HCT116 (cell line): ENCODE data around the gene SLC19A1. TPM values are rescaled to one million over a fixed set of nuclear protein-coding genes. Genes with fewer than 3 reads are reported as not detected.
"Not testable (repeated sequence)": the region's sequence is repeated elsewhere in the genome, so short reads cannot be mapped to it uniquely, and the experiment has no call there.

ENCODE experiments used
- ATAC-seq: fragments of 200-7000 bp; cut with Tn5 transposase; 2 replicates; pipeline ENCODE4 v1.9.1; 2020; ENCODE audit warnings: mild to moderate bottlenecking, moderate library complexity
- BruUV-seq: library from RNA; stranded (reverse); fragments of 400-500 nt; replicated peaks from 2 replicates; lab custom pipeline; 2021; lab: Mats Ljungman, UMichigan
- CTCF ChIA-PET: fragments of 300-600 bp; sonication (Branson Sonifier 250); formaldehyde crosslinking; loops from one replicate; lab custom pipeline; 2021; ENCODE audit warnings: antibody characterized with exemption; lab: Charles Lee
- POLR2A ChIA-PET: fragments of 300-600, 350-600 bp; sonication (Branson Sonifier 250); formaldehyde crosslinking; loops from one replicate; lab custom pipeline; 2021; ENCODE audit warnings: antibody characterized with exemption; lab: Charles Lee
- RAD21 ChIA-PET, 2 experiments: fragments of 300-600 bp; sonication (Branson Sonifier 250); formaldehyde crosslinking; loops; one replicate each; lab custom pipeline; 2023; ENCODE audit warnings: low total read pairs in 2 of 2; ENCODE audit not compliant: uncharacterized antibody in 2 of 2, unreplicated experiment in 2 of 2, low non-redundant PET in 1 of 2; lab: Charles Lee
- DNase-seq: peaks from one replicate; pipeline ENCODE4 v3.0.0-alpha.2; 2010; ENCODE audit warnings: low read depth, low spot score
- H2AFZ ChIP-seq: fragments of 200-600 bp; shearing (Covaris generic), sonication (generic); 2 replicates; pipeline ENCODE4 v1.6.1; 2017; ENCODE audit warnings: low read depth, mixed run types, mixed read lengths, antibody characterized with exemption, low read length; ENCODE audit not compliant: poor library complexity, severe bottlenecking
- H3K27ac ChIP-seq: 2 replicates; pipeline ENCODE4 v1.5.1; 2012; ENCODE audit warnings: low read depth, low read length
- H3K27me3 ChIP-seq: fragments of 200-600 bp; sonication (generic); 2 replicates; pipeline ENCODE4 v1.6.1; 2016; ENCODE audit warnings: mixed run types, low read length, mixed read lengths; ENCODE audit not compliant: insufficient read depth
- H3K36me3 ChIP-seq, 2 experiments: fragments of 200-500 bp in 1 of 2; fragments of 200-600 bp in 1 of 2; sonication (Bioruptor generic) in 1 of 2; sonication (generic) in 1 of 2; 2 replicates each; pipeline versions ENCODE4 v1.5.1 to v1.6.1; 2014 to 2016; ENCODE audit warnings: low read length in 2 of 2, inconsistent platforms in 1 of 2, mixed read lengths in 1 of 2, mixed run types in 1 of 2; ENCODE audit not compliant: insufficient read depth in 2 of 2, control insufficient read depth in 1 of 2
- H3K4me1 ChIP-seq, 2 experiments: fragments of 200-600 bp in 1 of 2; sonication (generic) in 1 of 2; 2 replicates each; pipeline versions ENCODE4 v1.5.1 to v1.6.1; 2012 to 2017; ENCODE audit warnings: low read length in 2 of 2, inconsistent platforms in 1 of 2, mild to moderate bottlenecking in 1 of 2, mixed read lengths in 1 of 2, mixed run types in 1 of 2, moderate library complexity in 1 of 2; ENCODE audit not compliant: insufficient read depth in 2 of 2, control insufficient read depth in 1 of 2
- H3K4me2 ChIP-seq: fragments of 200-600 bp; sonication (generic); 2 replicates; pipeline ENCODE4 v1.6.1; 2017; ENCODE audit warnings: mixed run types, low read length, mixed read lengths
- H3K4me3 ChIP-seq, 2 experiments: fragments of 200-600 bp in 1 of 2; sonication (generic) in 1 of 2; replicated peaks in 1 of 2; 2 replicates each; pipeline ENCODE4 v1.5.1; 2011 to 2016; ENCODE audit warnings: low read length in 2 of 2, control low read depth in 1 of 2, low read depth in 1 of 2, mild to moderate bottlenecking in 1 of 2, mixed read lengths in 1 of 2, mixed run types in 1 of 2
- H3K79me2 ChIP-seq: fragments of 200-600 bp; sonication (generic); 2 replicates; pipeline ENCODE4 v1.6.1; 2017; ENCODE audit warnings: mild to moderate bottlenecking, mixed run types, low read length, moderate library complexity, mixed read lengths; ENCODE audit not compliant: insufficient read depth
- H3K9ac ChIP-seq: fragments of 200-600 bp; sonication (generic); 2 replicates; pipeline ENCODE4 v1.6.1; 2016; ENCODE audit warnings: low read length, mixed read lengths
- H3K9me2 ChIP-seq: fragments of 200-600 bp; sonication (generic), shearing (Covaris generic); 2 replicates; pipeline ENCODE4 v1.6.1; 2017; ENCODE audit warnings: mixed run types, mild to moderate bottlenecking, moderate library complexity; ENCODE audit not compliant: insufficient read depth
- H3K9me3 ChIP-seq, 2 experiments: fragments of 200-500 bp in 1 of 2; fragments of 200-600 bp in 1 of 2; sonication (Bioruptor generic) in 1 of 2; sonication (generic) in 1 of 2; 2 replicates each; pipeline ENCODE4 v1.6.1; 2014 to 2017; ENCODE audit warnings: low read length in 2 of 2, mixed read lengths in 2 of 2, inconsistent platforms in 1 of 2, low read depth in 1 of 2, mild to moderate bottlenecking in 1 of 2, mixed run types in 1 of 2, moderate library complexity in 1 of 2; ENCODE audit not compliant: control insufficient read depth in 1 of 2, insufficient read depth in 1 of 2
- H4K20me1 ChIP-seq: fragments of 200-600 bp; sonication (generic), shearing (Covaris generic); 2 replicates; pipeline ENCODE4 v1.6.1; 2017; ENCODE audit warnings: mixed run types, mild to moderate bottlenecking, moderate library complexity; ENCODE audit not compliant: insufficient read depth
- CBX3 ChIP-seq: IDR thresholded peaks from 2 replicates; pipeline ENCODE4 v1.6.1; 2012; ENCODE audit warnings: low read depth
- EGR1 ChIP-seq: IDR thresholded peaks from 2 replicates; pipeline ENCODE4 v1.6.1; 2012; ENCODE audit warnings: low read depth
- ELF1 ChIP-seq: IDR thresholded peaks from 2 replicates; pipeline ENCODE4 v1.6.1; 2012; ENCODE audit warnings: low read depth, borderline replicate concordance
- EZH2 ChIP-seq: fragments of 200-600 bp; sonication (generic); IDR thresholded peaks from 2 replicates; pipeline ENCODE4 v1.6.1; 2017; ENCODE audit warnings: antibody characterized with exemption, mixed run types
- EZH2phosphoT487 ChIP-seq: fragments of 200-600 bp; IDR thresholded peaks from 2 replicates; pipeline ENCODE4 v1.6.1; 2018; ENCODE audit warnings: antibody characterized with exemption, borderline replicate concordance
- SP1 ChIP-seq: IDR thresholded peaks from 2 replicates; pipeline ENCODE4 v1.6.1; 2012; ENCODE audit warnings: low read depth
- SRF ChIP-seq: IDR thresholded peaks from 2 replicates; pipeline ENCODE4 v1.6.1; 2012; ENCODE audit warnings: low read depth
- TCF7L2 ChIP-seq: IDR thresholded peaks from 2 replicates; pipeline ENCODE4 v1.7.0; 2011; ENCODE audit warnings: borderline replicate concordance, inconsistent platforms; ENCODE audit not compliant: insufficient read depth, insufficient read length; ENCODE audit errors: extremely low read depth
- intact Hi-C: fragments of 100-400 bp; cut with micrococcal nuclease; formaldehyde crosslinking; loops from 2 replicates; pipeline ENCODE4 v1.10.0; 2022
- total RNA-seq: library from RNA; stranded (reverse); gene quantifications from one replicate; pipeline ENCODE4 v1.2.1, GENCODE V29; 2021; ENCODE audit not compliant: unreplicated experiment

SLC19A1 gene
- total RNA-seq, 1 experiment from 2014 or later = 50.2 TPM

DNA sequence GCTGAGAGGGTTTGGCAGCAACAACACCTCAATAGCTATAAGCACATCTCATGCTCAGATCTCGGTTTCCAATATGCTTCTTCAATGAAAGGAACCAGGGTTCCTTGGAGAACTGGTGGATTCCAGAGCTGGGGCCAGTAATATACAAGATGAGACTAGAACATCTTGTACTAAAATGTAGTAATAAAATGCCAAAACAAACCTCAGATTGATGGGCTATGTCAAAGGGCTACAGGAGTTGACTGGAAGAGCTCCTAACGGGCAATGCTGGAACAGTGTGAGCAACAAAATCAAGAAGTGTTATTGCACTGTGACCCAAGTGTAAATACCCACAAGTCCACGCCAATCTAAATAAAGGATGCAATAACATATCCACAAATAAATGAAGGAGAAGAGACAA is 26.1 kb upstream of the SLC19A1 start:
- Histone ChIP-seq H4K20me1 (no peaks in the 10 kb centered on the region), H3K36me3 (no peaks in the 10 kb centered on the region), H3K4me3 (no peak overlapping the region), H3K27ac (no peak overlapping the region), H3K27me3 (peaks cover 18% of the 10 kb centered on the region), H3K4me2 (no peak overlapping the region), H3K9me2 (no peaks in the 10 kb centered on the region), H3K9me3 (no peaks in the 10 kb centered on the region; a peak in 1 of 4 replicates), H3K9ac (no peak overlapping the region), H3K4me1 (no peaks in the 10 kb centered on the region), H2AFZ (no peak overlapping the region), H3K79me2 (no peaks in the 10 kb centered on the region)
- POLR2A ChIA-PET = no interaction called here
- intact Hi-C loops = no loop called here
- no peak for ATAC-seq
- CTCF ChIA-PET = interaction anchor here (1.6 kb wide), 1 partner anchor 13 kb away, joined by 4 read pairs; no protein-coding TSS in a partner anchor
- TF ChIP-seq TCF7L2 (no peak), CBX3 (no peak), EZH2phosphoT487 (no peak), EGR1 (no peak), SP1 (no peak), SRF (no peak), ELF1 (no peak), EZH2 (no peak)
- RAD21 ChIA-PET = no interaction called here
- DNase-seq = no peak
- BruUV-seq = no TSS peak

DNA sequence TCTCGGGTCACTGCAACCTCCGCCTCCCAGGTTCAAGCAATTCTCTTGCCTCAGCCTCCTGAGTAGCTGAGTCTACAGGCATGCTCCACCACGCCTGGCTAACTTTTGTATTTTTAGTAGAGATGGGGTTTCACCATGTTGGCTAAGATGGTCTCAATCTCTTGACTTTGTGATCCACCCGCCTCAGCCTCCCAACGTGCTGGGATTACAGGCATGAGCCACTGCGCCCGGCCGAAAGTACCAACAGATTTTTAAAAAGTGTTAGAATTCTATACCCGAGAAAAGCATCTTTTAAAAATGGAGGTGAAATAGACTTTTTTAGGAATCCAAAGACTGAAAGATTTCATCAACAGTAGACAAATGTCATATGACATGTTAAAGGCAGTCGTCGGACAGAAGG is 21.9 kb upstream of the SLC19A1 start:
- H3K36me3 ChIP-seq, POLR2A ChIA-PET, H3K27ac ChIP-seq, H3K9ac ChIP-seq, RAD21 ChIA-PET, CTCF ChIA-PET, H3K4me2 ChIP-seq, ATAC-seq, DNase-seq, H3K9me2 ChIP-seq, H2AFZ ChIP-seq, BruUV-seq, H3K79me2 ChIP-seq, intact Hi-C loops, H3K4me1 ChIP-seq, H4K20me1 ChIP-seq, H3K9me3 ChIP-seq, H3K4me3 ChIP-seq: not testable (repeated sequence)
- H3K27me3 ChIP-seq = peaks cover 29% of the 10 kb centered on the region
